Measurements from ENCODE around the gene ATP8B1.

DNA sequence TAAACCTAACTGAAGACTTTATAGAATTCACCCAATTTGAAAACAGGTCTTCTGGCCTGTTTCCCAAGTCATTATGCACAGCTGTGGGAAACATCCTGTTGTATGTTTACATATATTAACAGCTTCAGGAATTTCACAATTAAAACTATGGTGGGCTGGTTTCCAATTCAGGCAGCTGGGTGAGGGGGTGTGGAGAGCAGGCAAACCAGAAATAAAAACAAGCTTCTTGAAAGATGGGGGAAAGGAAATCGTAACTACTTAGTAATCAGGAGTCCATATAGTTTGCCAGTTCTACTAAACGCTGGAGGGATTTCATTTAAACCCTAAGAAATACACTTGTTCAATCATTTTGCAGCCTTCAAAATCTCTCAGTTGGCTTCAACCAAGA, 22.8 kb downstream of the ATP8B1 start:
- TF ChIP-seq EZH2 (IDR thresholded peaks at IDR 0.05; ENCODE audit: low read depth, low read length, severe bottlenecking) (no peak), CHD2 (IDR thresholded peaks at IDR 0.05; ENCODE audit: low read length) (no peak), JUN (IDR thresholded peaks at IDR 0.05; ENCODE audit: low read depth, low read length) (no peak), SP2 (IDR thresholded peaks at IDR 0.05; ENCODE audit: low read length) (no peak), ZNF274 (IDR thresholded peaks at IDR 0.05; ENCODE audit: borderline replicate concordance, extremely low read depth, low read length) (no peak), KDM4A (IDR thresholded peaks at IDR 0.05; ENCODE audit: low read depth, low read length, severe bottlenecking) (no peak), PHF8 (conservative IDR thresholded peaks at IDR 0.05; ENCODE audit: low read depth, low read length) (no peak)
- TF ChIP-seq, protein P1, sequence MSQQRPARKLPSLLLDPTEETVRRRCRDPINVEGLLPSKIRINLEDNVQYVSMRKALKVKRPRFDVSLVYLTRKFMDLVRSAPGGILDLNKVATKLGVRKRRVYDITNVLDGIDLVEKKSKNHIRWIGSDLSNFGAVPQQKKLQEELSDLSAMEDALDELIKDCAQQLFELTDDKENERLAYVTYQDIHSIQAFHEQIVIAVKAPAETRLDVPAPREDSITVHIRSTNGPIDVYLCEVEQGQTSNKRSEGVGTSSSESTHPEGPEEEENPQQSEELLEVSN (IDR thresholded peaks at IDR 0.05): no peak
- TF ChIP-seq, protein P2, sequence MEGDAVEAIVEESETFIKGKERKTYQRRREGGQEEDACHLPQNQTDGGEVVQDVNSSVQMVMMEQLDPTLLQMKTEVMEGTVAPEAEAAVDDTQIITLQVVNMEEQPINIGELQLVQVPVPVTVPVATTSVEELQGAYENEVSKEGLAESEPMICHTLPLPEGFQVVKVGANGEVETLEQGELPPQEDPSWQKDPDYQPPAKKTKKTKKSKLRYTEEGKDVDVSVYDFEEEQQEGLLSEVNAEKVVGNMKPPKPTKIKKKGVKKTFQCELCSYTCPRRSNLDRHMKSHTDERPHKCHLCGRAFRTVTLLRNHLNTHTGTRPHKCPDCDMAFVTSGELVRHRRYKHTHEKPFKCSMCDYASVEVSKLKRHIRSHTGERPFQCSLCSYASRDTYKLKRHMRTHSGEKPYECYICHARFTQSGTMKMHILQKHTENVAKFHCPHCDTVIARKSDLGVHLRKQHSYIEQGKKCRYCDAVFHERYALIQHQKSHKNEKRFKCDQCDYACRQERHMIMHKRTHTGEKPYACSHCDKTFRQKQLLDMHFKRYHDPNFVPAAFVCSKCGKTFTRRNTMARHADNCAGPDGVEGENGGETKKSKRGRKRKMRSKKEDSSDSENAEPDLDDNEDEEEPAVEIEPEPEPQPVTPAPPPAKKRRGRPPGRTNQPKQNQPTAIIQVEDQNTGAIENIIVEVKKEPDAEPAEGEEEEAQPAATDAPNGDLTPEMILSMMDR (IDR thresholded peaks at IDR 0.05; ENCODE audit: control extremely low read depth in 1 of 3, insufficient read depth in 1 of 3, low read depth in 1 of 3, low read length in 3 of 3): no peak

All from H1 (cell line).